NCI-H1436 (cell line): ENCODE data around the gene CYSTM1.

Experiments used
- DNase-seq: peaks from one replicate; lab custom pipeline; 2025; lab: John Stamatoyannopoulos, UW

The CYSTM1 gene

GRCh38 chr5:140208065-140208464, 33.1 kb downstream of the CYSTM1 start:
- DNase-seq, result no peak

- no peak for DNase-seq
These were observed 38.5 kb downstream of the CYSTM1 start for GRCh38 chr5:140213370-140213983.

GRCh38 chr5:140214831-140215230, 39.8 kb downstream of the CYSTM1 start:
- DNase-seq, result no peak

GRCh38 chr5:140215276-140215675, 40.3 kb downstream of the CYSTM1 start:
- no peak for DNase-seq

GRCh38 chr5:140216478-140217074, 41.6 kb downstream of the CYSTM1 start:
- no peak for DNase-seq

GRCh38 chr5:140217299-140218026, 42.5 kb downstream of the CYSTM1 start:
- no peak for DNase-seq

GRCh38 chr5:140219068-140219991, 44.3 kb downstream of the CYSTM1 start:
- DNase-seq, result no peak

- DNase-seq, result no peak
These were observed 45.2 kb downstream of the CYSTM1 start for GRCh38 chr5:140220032-140220697.

GRCh38 chr5:140220698-140221064, 45.7 kb downstream of the CYSTM1 start:
- no peak for DNase-seq

GRCh38 chr5:140221697-140222223, 46.8 kb downstream of the CYSTM1 start:
- DNase-seq, result no peak

- DNase-seq, result no peak
These were observed 47.4 kb downstream of the CYSTM1 start for GRCh38 chr5:140222416-140222815.

GRCh38 chr5:140223567-140223966, 48.6 kb downstream of the CYSTM1 start:
- DNase-seq, result no peak

GRCh38 chr5:140224658-140225057, 49.7 kb downstream of the CYSTM1 start:
- DNase-seq, result no peak

GRCh38 chr5:140225396-140225795, 50.4 kb downstream of the CYSTM1 start:
- DNase-seq, result no peak

- DNase-seq, result no peak
These were observed 52.1 kb downstream of the CYSTM1 start for GRCh38 chr5:140227046-140227445.

- no peak for DNase-seq
These were observed 53.4 kb downstream of the CYSTM1 start for GRCh38 chr5:140228364-140228837.

GRCh38 chr5:140230373-140230772, 55.4 kb downstream of the CYSTM1 start:
- no peak for DNase-seq

GRCh38 chr5:140232731-140233130, 57.7 kb downstream of the CYSTM1 start:
- DNase-seq, result no peak

GRCh38 chr5:140234377-140234989, 59.5 kb downstream of the CYSTM1 start:
- no peak for DNase-seq

- DNase-seq, result no peak
These were observed 61.0 kb downstream of the CYSTM1 start for GRCh38 chr5:140235791-140236551.
